Ishikawa (cell line): ENCODE measurements around the gene BLID.

Experiments
- CEBPB ChIP-seq: IDR thresholded peaks from 2 replicates; pipeline ENCODE4 v1.6.1; 2012
- CREB1 ChIP-seq: IDR thresholded peaks from 2 replicates; pipeline ENCODE4 v1.6.1; 2012; ENCODE audit warnings: low read depth
- EGR1 ChIP-seq: IDR thresholded peaks from 2 replicates; pipeline ENCODE4 v1.6.1; 2012
- EP300 ChIP-seq: IDR thresholded peaks from 2 replicates; pipeline ENCODE4 v1.6.1; 2012; ENCODE audit warnings: borderline replicate concordance
- FOXM1 ChIP-seq: IDR thresholded peaks from 2 replicates; pipeline ENCODE4 v1.6.1; 2012; ENCODE audit warnings: low read depth, borderline replicate concordance
- NFIC ChIP-seq: IDR thresholded peaks from 2 replicates; pipeline ENCODE4 v1.6.1; 2012
- RAD21 ChIP-seq: IDR thresholded peaks from 2 replicates; pipeline ENCODE4 v1.6.1; 2012; ENCODE audit warnings: low read depth
- TAF1 ChIP-seq: IDR thresholded peaks from 2 replicates; pipeline ENCODE4 v1.6.1; 2012; ENCODE audit warnings: low read depth, mild to moderate bottlenecking
- TCF12 ChIP-seq: IDR thresholded peaks from 2 replicates; pipeline ENCODE4 v1.6.1; 2012; ENCODE audit warnings: low read depth
- TEAD4 ChIP-seq: IDR thresholded peaks from 2 replicates; pipeline ENCODE4 v1.6.1; 2012
- YY1 ChIP-seq: IDR thresholded peaks from 2 replicates; pipeline ENCODE4 v1.6.1; 2012; ENCODE audit warnings: low read depth
- ZBTB7A ChIP-seq: IDR thresholded peaks from 2 replicates; pipeline ENCODE4 v1.6.1; 2012; ENCODE audit warnings: low read depth
- TF ChIP-seq, protein P1 (sequence below): IDR thresholded peaks from 2 replicates; pipeline ENCODE4 v1.6.1; 2012; ENCODE audit warnings: low read depth, mild to moderate bottlenecking
- TF ChIP-seq, protein P2 (sequence below): IDR thresholded peaks from 2 replicates; pipeline ENCODE4 v1.6.1; 2012
- TF ChIP-seq, protein P3 (sequence below): IDR thresholded peaks from 2 replicates; pipeline ENCODE4 v1.6.1; 2012

Gene BLID

DNA sequence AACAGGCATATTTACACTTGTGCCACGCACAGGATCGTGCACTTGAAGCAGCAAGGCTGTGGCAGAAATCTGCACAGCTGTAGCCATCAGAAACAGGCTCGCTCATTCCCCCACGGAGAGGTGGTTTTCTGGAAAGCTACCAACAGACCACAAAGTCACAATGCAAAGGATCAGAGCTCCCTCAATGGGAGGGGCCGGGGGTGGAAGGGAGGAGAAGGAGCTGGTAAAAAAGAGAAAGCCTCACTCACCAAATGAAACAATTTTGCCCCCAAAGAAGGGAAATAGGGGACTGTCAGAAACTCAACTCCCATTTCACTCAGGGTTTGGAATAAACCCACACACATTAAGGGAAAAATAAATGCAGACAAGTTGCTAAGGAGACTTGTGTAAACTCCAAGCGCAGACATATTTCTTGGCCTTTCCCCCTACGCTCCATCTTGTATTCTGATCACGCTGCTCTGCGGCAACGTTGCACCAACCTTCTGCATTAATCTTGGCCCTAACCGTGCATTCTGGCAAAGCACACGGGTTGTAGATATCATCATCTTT, 43.2 kb upstream of the BLID start:
- no peak for TF ChIP-seq TCF12
- TF ChIP-seq RAD21: no peak
- TF ChIP-seq, protein P1, sequence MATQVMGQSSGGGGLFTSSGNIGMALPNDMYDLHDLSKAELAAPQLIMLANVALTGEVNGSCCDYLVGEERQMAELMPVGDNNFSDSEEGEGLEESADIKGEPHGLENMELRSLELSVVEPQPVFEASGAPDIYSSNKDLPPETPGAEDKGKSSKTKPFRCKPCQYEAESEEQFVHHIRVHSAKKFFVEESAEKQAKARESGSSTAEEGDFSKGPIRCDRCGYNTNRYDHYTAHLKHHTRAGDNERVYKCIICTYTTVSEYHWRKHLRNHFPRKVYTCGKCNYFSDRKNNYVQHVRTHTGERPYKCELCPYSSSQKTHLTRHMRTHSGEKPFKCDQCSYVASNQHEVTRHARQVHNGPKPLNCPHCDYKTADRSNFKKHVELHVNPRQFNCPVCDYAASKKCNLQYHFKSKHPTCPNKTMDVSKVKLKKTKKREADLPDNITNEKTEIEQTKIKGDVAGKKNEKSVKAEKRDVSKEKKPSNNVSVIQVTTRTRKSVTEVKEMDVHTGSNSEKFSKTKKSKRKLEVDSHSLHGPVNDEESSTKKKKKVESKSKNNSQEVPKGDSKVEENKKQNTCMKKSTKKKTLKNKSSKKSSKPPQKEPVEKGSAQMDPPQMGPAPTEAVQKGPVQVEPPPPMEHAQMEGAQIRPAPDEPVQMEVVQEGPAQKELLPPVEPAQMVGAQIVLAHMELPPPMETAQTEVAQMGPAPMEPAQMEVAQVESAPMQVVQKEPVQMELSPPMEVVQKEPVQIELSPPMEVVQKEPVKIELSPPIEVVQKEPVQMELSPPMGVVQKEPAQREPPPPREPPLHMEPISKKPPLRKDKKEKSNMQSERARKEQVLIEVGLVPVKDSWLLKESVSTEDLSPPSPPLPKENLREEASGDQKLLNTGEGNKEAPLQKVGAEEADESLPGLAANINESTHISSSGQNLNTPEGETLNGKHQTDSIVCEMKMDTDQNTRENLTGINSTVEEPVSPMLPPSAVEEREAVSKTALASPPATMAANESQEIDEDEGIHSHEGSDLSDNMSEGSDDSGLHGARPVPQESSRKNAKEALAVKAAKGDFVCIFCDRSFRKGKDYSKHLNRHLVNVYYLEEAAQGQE: no peak
- TF ChIP-seq EP300: no peak
- no peak for TF ChIP-seq TEAD4
- TF ChIP-seq CREB1: no peak
- TF ChIP-seq, protein P2, sequence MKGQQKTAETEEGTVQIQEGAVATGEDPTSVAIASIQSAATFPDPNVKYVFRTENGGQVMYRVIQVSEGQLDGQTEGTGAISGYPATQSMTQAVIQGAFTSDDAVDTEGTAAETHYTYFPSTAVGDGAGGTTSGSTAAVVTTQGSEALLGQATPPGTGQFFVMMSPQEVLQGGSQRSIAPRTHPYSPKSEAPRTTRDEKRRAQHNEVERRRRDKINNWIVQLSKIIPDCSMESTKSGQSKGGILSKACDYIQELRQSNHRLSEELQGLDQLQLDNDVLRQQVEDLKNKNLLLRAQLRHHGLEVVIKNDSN: no peak
- TF ChIP-seq, protein P3, sequence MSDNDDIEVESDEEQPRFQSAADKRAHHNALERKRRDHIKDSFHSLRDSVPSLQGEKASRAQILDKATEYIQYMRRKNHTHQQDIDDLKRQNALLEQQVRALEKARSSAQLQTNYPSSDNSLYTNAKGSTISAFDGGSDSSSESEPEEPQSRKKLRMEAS: no peak
- TF ChIP-seq NFIC: no peak
- no peak for TF ChIP-seq EGR1
- TF ChIP-seq TAF1: no peak
- no peak for TF ChIP-seq FOXM1
- TF ChIP-seq ZBTB7A: no peak
- no peak for TF ChIP-seq CEBPB
- TF ChIP-seq YY1: no peak

DNA sequence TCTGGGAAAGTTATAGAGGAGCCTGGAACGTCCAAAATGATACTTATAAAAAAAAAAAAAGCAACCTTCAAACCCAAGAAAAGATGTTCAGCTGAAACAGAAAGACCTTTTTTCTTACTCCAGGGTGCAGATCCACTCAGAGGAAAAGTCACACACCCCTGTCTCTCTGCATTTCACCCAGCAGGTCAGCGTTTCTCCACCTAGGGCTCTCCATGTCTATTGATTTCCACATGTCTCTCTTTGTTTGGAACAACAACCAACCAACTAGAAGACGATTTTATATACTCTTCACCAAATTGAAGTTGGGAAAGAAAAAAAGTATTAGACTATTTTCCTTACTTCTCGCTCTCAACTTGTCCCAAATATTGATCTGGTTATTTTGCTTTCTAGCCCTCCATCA, 42.2 kb upstream of the BLID start:
- TF ChIP-seq NFIC: no peak
- TF ChIP-seq, protein P1: no peak
- no peak for TF ChIP-seq CREB1

DNA sequence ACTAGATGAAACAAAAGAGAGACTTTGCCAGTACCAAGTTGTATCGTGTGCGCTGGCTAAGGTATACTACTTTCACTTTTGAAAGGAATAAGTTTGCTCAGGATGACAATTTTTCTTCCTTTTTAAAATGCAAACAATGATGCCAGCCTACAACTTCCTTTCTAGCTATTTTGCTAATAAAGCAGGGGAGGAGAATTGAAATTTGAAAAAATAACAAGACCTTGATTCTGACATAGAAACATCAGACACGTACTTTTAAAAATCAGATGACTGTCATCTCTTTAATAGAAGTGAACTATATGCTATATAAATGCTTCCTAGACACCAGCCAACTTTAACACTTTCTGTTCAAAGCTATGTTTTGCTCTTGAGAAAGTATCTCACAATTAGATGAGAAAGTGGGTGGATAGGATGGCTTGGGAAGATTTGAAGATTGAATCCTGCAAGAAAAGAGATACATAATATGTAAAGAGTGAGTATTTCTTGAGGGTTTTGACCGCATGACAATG, 41.7 kb upstream of the BLID start:
- TF ChIP-seq, protein P3: no peak
- no peak for TF ChIP-seq RAD21
- TF ChIP-seq, protein P1: no peak
- no peak for TF ChIP-seq TEAD4
- TF ChIP-seq CREB1: no peak
- TF ChIP-seq CEBPB: no peak
- no peak for TF ChIP-seq ZBTB7A
- TF ChIP-seq, protein P2: no peak

DNA sequence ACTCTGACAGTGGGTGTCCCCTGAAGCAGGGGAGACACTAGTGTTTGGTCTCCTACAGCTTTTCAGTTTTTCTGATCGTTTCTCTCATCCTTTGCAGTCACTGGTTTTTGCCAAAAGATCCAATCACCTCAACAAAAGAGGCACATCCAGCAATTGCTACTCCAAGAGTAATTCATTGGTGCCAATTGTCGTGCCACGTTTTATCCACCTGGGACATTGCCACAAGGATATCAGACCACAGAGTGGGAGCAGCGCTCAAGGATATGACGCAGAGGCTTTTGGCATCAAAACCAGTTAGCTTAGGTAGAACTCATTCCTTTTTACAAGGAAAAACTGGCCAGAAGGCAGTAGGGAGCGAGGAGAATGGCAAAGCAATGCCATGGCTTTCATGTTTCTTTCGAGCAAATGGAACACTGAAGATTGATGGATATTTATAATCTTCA, 40.9 kb upstream of the BLID start:
- TF ChIP-seq, protein P3: no peak
- TF ChIP-seq RAD21 (no peak), TEAD4 (no peak), NFIC (no peak), YY1 (no peak), EGR1 (no peak), CEBPB (no peak), CREB1 (no peak), TCF12 (no peak), TAF1 (no peak), FOXM1 (no peak), EP300 (no peak)
- TF ChIP-seq, protein P2: no peak
- TF ChIP-seq, protein P1: no peak
